NT2/D1 (cell line): ENCODE data around the gene HS3ST3B1.

Experiments used
- SUZ12 ChIP-seq: IDR thresholded peaks from 2 replicates; pipeline ENCODE4 v1.6.1; 2011; ENCODE audit not compliant: insufficient read length, insufficient read depth; ENCODE audit errors: extremely low read depth
- YY1 ChIP-seq: IDR thresholded peaks from 2 replicates; pipeline ENCODE4 v1.6.1; 2011; ENCODE audit not compliant: insufficient read length, insufficient read depth
- ZNF274 ChIP-seq: IDR thresholded peaks from 2 replicates; pipeline ENCODE4 v1.6.1; 2011; ENCODE audit warnings: mild to moderate bottlenecking, low read depth, low read length

- TF ChIP-seq YY1 (no peak), ZNF274 (no peak), SUZ12 (no peak)
Observed at GRCh38 chr17:14308965-14309879, 8.3 kb downstream of the HS3ST3B1 start.
